ENCODE results near the gene RASGEF1C.

DNA sequence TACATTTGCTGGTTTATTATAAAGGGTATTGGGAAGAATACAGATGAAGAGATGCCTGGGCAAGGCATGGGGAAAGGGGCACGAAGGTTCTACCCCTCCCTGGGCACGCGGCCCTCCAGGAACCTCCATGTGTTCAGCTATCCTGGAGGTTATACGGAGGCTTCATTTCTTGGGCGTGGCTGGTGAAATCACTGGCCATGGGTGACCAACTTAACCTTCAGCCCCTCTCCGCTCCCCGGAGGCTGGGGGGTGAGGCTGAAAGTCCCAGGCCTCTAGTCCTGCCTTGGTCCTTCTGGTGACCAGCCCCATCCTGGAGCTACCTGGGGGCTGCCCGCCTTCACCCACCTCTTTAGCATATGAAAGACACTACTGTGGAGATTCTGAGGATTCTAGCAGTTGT lies 120.5 kb downstream of the RASGEF1C start:
- TF ChIP-seq CEBPB (IDR thresholded peaks at IDR 0.05; ENCODE audit: borderline replicate concordance in 1 of 2, low read depth in 2 of 2, low read length in 2 of 2) (no peak), BCL11A (IDR thresholded peaks at IDR 0.05; ENCODE audit: low read depth, low read length) (no peak), CREB1 (IDR thresholded peaks at IDR 0.05; ENCODE audit: low read depth) (no peak), ETV6 (conservative IDR thresholded peaks at IDR 0.05 in 1 of 2, IDR thresholded peaks at IDR 0.05 in 1 of 2; ENCODE audit: borderline replicate concordance in 1 of 2, low read depth in 1 of 2) (no peak), YY1 (IDR thresholded peaks at IDR 0.05; ENCODE audit: low read depth, low read length) (no peak), POLR2A (IDR thresholded peaks at IDR 0.05; ENCODE audit: low read depth, low read length) (no peak), CHD4 (IDR thresholded peaks at IDR 0.05) (no peak), ZNF274 (IDR thresholded peaks at IDR 0.05; ENCODE audit: insufficient read depth, insufficient read length) (no peak), SREBF2 (IDR thresholded peaks at IDR 0.05; ENCODE audit: low read length) (no peak)
- TF ChIP-seq, protein P1, sequence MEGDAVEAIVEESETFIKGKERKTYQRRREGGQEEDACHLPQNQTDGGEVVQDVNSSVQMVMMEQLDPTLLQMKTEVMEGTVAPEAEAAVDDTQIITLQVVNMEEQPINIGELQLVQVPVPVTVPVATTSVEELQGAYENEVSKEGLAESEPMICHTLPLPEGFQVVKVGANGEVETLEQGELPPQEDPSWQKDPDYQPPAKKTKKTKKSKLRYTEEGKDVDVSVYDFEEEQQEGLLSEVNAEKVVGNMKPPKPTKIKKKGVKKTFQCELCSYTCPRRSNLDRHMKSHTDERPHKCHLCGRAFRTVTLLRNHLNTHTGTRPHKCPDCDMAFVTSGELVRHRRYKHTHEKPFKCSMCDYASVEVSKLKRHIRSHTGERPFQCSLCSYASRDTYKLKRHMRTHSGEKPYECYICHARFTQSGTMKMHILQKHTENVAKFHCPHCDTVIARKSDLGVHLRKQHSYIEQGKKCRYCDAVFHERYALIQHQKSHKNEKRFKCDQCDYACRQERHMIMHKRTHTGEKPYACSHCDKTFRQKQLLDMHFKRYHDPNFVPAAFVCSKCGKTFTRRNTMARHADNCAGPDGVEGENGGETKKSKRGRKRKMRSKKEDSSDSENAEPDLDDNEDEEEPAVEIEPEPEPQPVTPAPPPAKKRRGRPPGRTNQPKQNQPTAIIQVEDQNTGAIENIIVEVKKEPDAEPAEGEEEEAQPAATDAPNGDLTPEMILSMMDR (IDR thresholded peaks at IDR 0.05 in 2 of 3, conservative IDR thresholded peaks at IDR 0.05 in 1 of 3; ENCODE audit: control insufficient read depth in 2 of 3, extremely low read depth in 1 of 3, insufficient read depth in 1 of 3, low read depth in 3 of 3, low read length in 3 of 3) = no peak

Data from GM12878 (cell line).